Measurements from ENCODE around the gene ISG20.

ISG20 gene

DNA sequence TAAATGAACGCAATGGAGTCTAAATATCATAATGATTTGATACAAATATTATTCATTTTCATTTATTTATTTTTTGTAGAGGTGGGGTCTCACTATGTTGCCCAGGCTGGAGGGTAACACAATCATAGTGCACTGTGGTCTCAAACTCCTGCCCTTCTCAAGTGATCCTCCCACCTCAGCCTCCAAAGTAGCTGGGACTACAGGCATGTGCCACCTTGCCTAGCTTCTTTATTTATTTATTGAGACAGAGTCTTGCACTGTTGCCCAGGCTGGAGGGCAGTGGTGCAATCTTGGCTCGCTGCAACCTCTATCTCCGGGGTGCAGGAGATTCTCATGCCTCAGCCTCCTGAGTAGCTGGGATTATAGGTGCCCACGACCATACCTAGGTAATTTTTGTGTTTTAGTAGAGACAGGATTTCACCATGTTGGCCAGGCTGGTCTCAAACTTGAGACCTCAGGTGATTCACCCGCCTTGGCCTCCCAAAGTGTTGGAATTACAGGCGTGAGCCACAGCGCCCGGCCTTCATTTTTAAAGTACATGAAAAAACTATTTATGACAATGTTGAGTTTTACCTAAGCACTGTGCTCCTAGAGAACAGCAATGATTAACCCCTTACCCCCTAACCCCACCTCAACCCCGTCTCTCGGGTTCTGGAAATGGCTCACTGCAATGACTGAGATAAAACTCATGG is 21.6 kb upstream of the ISG20 start:
- no peak for DNase-seq
- intact Hi-C loops (cut with DNase I), result no loop called here

DNA sequence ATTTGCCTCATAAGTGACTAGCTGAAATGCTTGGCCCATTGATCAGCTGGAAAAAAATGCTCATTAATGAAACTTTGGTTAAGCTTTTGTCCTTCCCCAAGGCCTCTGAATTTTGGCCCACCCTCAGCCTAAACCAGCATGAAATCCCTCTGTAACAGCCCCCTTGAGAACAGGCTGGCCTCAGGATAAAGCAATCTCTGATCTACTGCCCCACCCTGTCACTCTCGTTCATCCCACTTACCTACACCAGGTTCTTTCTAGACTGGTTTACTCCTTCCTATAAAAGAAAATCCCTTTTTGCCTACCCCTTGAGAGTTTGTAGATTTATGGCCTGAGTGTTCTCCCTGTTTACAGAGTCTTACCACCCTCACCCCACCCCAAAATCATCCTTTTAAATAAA is 21.0 kb upstream of the ISG20 start:
- intact Hi-C loops (cut with DNase I), result no loop called here

DNA sequence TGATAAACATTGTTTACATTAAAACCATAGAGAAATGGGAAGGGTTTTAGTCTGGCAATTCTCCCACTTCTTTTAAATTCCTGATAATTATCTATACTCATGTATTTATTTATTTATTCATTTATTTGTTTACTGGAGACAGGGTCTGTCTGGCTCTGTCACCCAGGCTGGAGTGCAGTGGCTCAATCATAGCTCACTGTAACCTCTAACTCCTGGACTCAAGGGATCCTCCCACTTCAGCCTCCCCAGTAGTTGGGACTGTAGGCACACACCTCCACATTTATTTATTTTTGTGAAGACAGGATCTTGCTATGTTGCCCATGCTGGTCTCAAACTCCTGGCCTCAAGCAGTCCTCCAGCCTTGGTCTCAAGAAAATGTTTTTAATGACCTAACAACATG is 20.1 kb upstream of the ISG20 start:
- intact Hi-C loops (cut with DNase I), result no loop called here
- no peak for DNase-seq

More for the DNA sequence above, 21.0 kb upstream of the ISG20 start:
- DNase-seq, result no peak

DNA sequence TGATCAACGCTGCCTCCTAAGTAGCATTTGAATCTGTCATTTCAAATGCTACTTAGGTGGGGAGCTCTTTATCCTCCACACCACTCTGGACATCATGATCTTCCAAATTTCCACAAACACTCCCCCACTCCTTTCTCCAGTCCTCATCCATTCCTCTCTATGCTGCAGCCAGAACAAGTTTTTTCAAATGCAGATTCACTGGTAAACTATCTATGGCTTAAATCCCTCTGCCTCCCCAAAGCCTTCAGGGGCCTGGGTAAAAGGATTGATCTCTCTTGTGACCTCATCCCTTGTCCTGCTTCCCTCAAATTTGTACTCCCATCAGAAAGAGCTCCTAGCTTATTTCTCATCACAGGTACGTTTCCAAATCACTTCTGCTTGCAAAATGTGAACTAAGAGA is 19.0 kb upstream of the ISG20 start:
- intact Hi-C loops (cut with DNase I), result loop anchor here (5.0 to 10.0 kb wide), 2 partner anchors 75 to 142 kb away; partner anchors contain the start of gene DET1
- no peak for DNase-seq

DNA sequence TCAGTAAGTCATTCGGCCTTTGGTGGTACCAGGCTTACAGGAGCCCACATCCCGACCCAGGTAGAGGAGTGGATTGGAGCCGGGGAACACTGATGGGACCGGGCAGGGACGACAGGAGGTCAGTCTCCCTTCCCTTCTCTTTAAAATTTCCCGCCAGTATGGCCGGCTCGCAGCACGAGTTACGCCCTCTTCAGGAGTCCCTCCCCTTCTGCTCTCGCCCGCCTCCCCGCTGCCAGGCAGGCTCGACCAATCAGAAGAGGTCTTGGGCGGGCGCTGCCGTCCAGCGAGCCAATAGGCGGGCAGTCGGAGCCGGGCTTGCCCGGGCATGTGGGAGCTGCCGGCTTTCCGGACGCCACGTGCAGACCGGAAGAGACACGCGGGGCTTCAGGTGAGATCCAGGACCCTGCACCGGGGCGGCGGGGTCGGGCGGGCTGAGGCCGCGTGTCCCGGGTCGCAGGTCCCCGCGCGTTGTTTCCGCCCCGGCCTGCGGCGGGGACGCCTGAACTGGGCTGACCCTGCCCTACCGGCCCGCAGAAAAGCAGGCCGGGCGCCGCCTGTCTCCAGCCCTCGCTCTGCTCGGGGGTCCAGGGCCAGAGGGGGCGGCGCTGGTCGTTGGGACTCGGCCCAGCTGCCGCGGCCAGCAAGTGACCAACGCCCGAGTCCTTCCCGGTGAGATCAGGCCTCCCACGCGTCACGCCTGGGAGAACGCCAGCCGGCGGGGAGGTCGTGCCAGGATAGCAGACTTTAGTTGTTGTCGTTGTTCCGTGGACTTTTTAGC is 17.6 kb upstream of the ISG20 start, which contains the start of gene AEN:
TSS of gene AEN (plus strand) at position 346 of the 778 bp plus-strand sequence. CDS start 4,870 bp downstream, outside the sequence.
- DNase-seq, result peak; percentile 91 to 100 (median 96)
- intact Hi-C loops (cut with DNase I), result loop anchor here (5.0 to 10.0 kb wide), 2 partner anchors 76 to 144 kb away; partner anchors contain the start of gene DET1

DNA sequence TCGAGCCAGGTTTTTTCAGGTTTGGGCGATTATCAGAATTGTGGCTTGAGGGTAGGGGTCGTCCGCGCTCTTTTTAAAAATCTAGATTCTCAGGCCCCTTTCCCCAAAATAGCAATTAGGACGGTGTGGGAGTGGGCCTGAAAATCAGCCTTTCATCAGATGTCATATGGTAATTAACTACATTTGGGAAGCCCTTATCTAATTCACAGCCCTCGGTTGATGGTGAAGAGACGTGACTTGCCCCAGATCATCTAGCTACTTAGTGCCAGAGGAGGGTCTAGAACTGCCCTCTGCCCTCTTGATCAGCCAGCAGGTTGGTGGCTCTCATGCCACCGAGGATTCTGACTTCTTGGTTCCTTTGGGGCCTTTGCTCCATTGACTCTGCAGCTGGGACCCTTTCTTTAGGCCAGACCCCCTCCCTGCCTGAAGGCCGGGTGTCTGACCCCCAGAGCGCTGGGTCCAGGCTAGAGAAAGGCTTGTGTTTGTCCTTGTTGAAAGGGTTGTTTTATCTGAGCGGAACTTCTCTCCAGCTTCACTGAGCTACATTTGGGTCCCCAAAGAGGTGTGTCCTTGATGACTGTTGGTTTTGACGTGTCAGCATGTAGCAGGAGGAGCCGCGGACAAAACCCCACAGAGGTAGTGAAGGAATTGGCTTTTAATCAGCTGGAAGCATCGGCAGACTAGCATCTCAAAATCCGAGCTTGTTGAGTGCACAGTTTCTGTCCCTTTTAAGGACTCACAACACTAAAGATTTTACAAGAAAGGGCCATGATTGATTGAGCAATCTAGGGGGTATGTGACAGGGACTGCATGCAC is 16.8 kb upstream of the ISG20 start:
- intact Hi-C loops (cut with DNase I), result loop anchor here (5.0 to 10.0 kb wide), 2 partner anchors 77 to 145 kb away; partner anchors contain the start of gene DET1
- DNase-seq, result no peak

DNA sequence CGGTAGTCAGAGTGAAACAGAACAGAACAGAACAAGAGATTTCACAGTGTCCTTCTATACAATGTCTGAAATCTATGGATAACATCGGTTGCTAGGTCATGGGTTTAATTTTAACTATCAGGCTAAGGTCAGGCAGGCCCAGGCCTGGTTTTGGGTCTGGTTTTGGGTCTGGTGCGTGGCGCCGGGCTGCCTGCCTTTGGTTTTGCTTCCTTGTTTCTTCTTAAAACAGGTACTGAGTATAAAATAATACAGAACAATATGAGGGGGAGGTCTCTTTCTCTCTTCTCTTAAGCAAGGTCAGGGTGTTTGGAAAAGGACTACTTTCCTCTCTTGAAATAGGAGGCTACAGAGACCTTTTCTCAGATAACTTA is 16.2 kb upstream of the ISG20 start:
- intact Hi-C loops (cut with DNase I), result loop anchor here (5.0 to 10.0 kb wide), 2 partner anchors 78 to 145 kb away; partner anchors contain the start of gene DET1
- DNase-seq, result no peak

DNA sequence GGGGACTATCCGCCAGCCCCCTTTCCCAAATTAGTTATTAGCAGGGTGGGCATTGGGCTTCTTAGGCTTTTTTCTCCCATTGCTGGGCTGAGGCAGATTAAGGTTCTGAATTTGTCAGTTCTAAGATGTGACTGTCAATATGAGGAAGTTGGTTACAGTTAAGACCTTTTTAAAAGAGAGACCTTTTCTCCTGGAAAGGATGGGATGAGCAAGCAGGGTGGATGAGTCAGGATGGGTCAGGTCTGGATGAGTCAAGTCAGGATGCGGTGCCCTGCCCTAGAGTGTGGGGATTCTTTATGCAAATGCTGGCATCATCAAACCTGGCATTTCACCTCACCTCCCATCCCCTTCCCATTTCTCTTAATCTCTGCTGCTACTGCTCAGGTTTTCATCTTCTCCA is 15.8 kb upstream of the ISG20 start:
- intact Hi-C loops (cut with DNase I), result loop anchor here (5.0 to 10.0 kb wide), 2 partner anchors 78 to 146 kb away; partner anchors contain the start of gene DET1
- DNase-seq, result no peak

DNA sequence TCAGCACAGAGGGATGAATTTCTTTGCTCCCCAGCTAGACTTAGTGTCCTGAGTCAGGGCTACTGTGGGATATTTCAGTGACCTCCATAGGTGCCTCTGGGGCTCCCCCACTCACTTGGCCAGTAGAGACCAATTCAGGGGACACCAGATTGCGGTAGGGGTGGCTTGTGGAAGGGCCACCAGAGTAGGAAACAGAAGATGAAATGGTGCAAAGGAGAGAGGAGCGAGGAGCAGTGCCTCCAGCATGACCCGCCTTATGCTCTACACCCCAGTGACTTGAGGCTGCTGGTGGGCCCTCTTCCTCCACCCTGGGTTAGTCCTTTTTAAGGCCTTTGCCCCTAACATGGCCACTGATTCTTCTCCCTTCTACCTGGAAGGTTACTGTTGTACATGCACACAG is 15.2 kb upstream of the ISG20 start:
- no peak for DNase-seq
- intact Hi-C loops (cut with DNase I), result loop anchor here (1.0 to 10.0 kb wide), 4 partner anchors 41 to 209 kb away; partner anchors contain the start of gene DET1

DNA sequence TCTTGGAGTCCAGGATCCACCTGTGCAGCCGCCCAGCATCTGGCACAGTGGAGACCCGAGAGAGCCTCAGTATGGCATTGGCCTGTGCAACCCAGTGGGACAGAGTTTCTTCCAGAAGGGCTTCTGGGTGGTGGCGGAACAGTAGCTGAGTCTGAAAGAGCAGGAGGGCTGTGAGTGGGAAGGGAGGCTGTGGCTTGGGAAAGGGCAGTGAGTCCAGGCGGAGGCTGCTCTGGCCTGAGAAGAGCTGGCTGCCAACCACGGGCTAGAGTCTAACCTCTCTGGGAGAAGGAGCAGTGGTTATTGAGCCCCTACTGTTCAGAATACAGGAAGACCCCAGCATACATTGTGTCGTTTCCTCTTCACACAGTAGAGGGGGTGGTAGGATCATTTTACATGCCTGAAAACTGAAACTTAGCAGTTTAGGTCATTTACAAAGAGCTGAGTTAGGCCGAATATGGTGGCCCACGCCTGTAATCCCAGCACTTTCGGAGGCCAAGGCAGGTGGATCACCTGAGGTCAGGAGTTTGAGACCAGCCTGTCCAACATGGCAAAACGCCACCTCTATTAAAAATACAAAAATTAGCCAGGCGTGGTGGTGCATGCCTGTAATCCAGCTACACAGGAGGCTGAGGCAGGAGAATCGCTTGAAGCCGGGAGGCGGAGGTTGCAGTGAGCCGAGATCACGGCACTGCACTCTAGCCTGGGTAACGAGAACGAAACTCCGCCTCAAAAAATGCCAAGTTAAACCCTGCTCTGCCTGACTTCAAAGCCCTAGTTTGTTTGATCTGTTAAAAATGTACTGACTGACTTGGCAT is 14.5 kb upstream of the ISG20 start:
- intact Hi-C loops (cut with DNase I), result loop anchor here (1.0 to 10.0 kb wide), 4 partner anchors 40 to 208 kb away; partner anchors contain the start of gene DET1
- DNase-seq, result no peak

DNA sequence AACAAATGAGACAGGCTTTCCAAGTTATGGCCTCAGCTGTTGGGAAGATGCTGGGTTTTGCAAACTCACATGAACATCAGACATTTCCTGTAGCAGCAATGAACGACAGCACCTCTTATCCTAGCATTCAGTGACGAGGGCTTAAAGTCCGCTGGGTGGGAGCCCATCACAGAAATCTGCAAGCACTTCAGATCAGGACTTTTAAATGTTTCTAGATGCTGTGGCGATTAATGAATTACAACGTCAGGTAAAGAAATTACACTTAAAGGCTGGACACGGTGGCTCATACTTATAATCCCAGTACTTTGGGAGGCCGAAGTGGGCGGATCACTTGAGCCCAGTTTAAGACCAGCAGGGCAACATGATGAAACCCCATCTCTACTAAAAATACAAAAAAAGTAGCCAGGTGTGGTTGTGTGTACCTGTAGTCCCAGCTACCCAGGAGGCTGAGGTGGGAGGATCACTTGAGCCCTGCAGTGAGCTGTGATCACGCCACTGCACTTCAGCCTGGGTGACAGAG is 13.8 kb upstream of the ISG20 start:
- intact Hi-C loops (cut with DNase I), result loop anchor here (1.0 to 10.0 kb wide), 4 partner anchors 39 to 208 kb away; partner anchors contain the start of gene DET1
- no peak for DNase-seq

DNA sequence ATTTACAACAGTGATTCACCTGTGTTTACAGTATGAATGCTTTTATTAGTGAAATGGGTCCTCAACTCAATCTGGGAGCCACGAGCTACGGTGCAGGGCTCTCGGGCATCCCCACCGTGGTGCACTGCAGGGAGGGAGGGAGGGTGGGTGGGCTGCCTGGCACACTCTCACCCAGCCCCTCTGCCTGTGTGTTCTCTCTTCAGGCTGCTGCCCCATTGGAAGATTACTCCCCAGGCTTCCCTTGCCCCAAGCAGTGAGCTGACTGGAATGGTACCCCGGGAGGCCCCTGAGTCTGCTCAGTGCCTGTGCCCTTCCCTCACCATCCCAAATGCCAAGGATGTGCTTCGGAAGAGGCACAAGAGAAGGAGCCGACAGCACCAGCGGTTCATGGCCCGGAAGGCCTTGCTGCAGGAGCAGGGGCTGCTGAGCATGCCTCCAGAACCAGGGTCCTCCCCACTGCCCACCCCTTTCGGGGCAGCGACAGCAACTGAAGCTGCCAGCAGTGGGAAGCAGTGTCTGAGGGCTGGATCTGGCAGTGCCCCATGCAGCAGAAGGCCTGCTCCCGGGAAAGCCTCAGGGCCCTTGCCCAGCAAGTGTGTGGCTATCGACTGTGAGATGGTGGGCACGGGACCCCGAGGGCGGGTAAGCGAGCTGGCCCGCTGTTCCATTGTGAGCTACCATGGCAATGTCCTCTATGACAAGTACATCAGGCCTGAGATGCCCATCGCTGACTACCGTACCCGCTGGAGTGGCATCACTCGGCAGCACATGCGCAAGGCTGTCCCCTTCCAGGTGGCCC is 12.7 kb upstream of the ISG20 start:
- peak in 1 of 10 donors; percentile 81 for DNase-seq
- intact Hi-C loops (cut with DNase I), result loop anchor here (2.0 to 10.0 kb wide), 2 partner anchors 81 to 207 kb away; partner anchors contain the start of gene DET1

DNA sequence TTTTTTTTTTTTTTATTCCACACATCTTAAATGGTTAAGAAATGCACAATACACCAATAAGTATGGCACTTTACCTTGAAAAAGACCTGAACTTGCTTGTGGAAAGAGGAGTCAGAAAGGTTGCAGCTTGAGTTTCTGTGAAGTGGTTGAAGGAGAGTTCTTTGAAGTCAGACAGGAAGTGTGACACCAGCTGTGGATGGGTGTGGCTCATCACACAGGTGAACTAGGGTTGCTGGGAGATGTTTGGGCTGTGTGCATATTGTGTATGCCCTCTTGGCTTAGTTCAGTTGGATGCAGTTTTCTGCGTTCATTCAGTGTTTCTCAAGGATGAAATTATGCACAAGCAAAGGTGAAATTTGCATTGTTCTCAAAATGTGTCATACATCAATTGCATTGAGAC is 11.4 kb upstream of the ISG20 start:
- intact Hi-C loops (cut with DNase I), result loop anchor here (10.0 kb wide), 1 partner anchor 83 kb away; the partner anchor contains the start of gene DET1
- DNase-seq, result no peak

DNA sequence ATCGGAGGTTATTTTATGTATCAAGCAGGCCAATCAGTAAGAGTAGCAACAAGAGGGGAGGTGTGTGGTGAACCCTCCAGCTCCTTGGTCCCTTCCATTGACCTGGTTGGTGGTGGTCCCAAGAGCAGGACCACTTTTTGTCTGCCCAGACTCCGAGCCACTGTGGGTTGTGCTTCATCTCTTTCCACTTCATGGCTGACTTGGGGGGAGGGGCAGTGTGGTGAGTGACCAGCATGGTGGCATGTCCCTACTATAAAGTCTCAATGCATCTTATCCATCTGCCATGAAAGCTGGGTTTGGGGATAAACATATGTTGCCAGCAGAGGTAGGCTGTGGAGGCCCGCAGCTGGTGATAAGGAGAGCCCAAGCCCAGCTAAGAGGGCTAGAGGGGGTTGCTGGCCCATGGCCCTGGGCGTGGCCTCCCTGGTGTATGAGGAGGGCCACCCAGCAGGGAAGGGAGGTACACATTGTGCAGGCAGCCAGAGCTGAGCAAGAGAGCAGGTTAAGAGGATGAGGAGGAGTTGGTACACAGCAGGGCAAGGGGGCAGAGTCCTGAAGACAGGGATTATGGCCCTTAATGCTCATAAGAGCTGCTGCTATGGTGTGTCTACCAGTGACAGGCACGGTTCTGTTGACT is 10.7 kb upstream of the ISG20 start:
- intact Hi-C loops (cut with DNase I), result loop anchor here (10.0 kb wide), 1 partner anchor 83 kb away; the partner anchor contains the start of gene DET1
- DNase-seq, result no peak

DNA sequence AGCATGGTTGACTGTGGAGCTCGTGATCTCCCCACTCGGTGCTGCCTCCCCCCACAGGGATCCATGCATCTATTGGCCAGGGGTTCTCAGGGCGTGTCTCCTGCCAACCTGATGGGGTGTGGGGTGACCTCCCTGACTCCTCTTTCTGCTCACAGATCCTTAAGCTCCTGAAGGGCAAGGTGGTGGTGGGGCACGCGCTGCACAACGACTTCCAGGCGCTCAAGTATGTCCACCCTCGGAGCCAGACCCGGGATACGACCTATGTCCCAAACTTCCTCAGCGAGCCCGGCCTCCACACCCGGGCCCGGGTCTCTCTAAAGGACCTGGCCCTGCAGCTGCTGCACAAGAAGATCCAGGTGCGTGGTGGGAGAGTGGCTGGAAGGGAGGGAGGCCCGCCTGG is 9.7 kb upstream of the ISG20 start:
- no peak for DNase-seq
- intact Hi-C loops (cut with DNase I), result loop anchor here (10.0 kb wide), 1 partner anchor 84 kb away; the partner anchor contains the start of gene DET1

DNA sequence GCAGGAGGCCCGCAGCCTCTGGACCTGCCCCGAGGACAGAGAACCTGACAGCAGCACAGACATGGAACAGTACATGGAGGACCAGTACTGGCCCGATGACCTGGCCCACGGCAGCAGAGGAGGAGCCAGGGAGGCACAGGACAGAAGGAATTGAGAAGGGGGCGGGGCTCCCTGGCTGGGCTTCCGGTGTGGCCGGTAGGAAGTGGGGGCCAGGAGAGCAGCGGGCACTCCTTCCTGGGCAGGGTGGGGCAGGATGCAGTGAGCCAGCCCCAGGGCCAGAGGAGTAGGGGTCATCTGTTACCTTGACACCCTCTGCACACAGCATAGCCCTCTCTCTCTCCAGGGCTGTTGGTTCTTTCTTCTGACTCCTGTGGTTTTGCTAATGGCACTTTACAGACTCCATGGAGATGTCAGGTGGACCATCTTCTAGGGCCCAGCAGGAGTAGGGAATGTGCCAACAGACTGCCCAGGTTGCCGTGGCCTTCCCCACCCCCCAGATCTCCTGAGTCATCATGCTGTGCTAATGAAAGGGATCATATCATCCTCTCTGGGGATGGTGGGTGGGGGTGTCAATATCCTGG is 8.6 kb upstream of the ISG20 start:
- DNase-seq, result no peak
- intact Hi-C loops (cut with DNase I), result no loop called here

DNA sequence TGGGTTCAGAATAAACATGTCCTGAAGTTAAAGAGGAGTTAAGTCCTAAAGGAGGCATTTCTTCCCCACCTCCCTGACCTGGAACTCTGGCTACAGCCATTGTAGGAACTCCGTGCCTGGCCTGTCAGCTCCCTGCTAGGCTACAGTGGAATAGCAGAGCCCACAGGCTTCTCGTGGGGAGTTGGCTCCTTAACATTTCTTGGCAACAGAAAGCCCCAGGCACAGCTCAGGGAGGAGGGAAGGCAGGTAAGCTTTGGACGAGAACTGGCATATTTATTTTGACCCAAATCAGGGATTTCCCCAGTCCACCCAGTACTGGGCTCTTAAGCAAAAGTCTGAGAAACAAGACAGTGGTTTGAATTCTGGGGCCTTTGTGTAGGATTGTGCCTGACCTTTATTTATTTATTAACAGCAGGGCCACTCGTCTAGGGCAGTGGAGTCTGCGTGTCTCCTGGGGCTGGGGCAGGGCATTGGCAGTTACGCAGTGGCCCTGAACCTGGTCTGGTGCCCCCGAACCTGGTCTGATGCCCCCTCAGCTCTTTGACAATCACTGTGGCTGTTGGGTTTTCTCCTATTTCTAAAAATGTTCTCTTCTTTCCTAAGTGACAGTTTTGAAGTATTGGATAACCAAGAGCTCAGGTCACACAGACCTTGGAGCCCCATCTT is 7.9 kb upstream of the ISG20 start:
- no peak for DNase-seq
- intact Hi-C loops (cut with DNase I), result no loop called here
